Right renal cortex interstitium (tissue), 3 donors: ENCODE results near the gene TMEM44. TPM values are rescaled to one million over a fixed set of nuclear protein-coding genes. Genes with fewer than 3 reads are reported as not detected.
A peak's percentile ranks its signal among the peaks of the same experiment; 100 is the strongest.

Experiments
- DNase-seq, 3 donors: peaks; one replicate each; pipeline ENCODE4 v3.0.0-alpha.2; 2013; ENCODE audit warnings: low read depth in 3 of 3, low spot score in 2 of 3
- polyA plus RNA-seq, 3 donors: library from polyadenylated mRNA; unstranded; fragments of 120-200 nt; gene quantifications; one replicate each; pipeline ENCODE4 v1.2.1, GENCODE V29; 2013; ENCODE audit not compliant: insufficient read length in 3 of 3

Gene TMEM44, protein sequence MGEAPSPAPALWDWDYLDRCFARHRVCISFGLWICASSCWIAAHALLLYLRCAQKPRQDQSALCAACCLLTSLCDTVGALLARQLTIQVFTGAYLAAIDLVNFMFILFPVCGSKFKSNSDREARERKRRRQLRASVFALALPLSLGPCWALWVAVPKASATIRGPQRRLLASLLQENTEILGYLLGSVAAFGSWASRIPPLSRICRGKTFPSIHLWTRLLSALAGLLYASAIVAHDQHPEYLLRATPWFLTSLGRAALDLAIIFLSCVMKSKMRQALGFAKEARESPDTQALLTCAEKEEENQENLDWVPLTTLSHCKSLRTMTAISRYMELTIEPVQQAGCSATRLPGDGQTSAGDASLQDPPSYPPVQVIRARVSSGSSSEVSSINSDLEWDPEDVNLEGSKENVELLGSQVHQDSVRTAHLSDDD
- 10 to 100 TPM; 14.4 to 14.8 (median 14.7) TPM for polyA plus RNA-seq

DNA sequence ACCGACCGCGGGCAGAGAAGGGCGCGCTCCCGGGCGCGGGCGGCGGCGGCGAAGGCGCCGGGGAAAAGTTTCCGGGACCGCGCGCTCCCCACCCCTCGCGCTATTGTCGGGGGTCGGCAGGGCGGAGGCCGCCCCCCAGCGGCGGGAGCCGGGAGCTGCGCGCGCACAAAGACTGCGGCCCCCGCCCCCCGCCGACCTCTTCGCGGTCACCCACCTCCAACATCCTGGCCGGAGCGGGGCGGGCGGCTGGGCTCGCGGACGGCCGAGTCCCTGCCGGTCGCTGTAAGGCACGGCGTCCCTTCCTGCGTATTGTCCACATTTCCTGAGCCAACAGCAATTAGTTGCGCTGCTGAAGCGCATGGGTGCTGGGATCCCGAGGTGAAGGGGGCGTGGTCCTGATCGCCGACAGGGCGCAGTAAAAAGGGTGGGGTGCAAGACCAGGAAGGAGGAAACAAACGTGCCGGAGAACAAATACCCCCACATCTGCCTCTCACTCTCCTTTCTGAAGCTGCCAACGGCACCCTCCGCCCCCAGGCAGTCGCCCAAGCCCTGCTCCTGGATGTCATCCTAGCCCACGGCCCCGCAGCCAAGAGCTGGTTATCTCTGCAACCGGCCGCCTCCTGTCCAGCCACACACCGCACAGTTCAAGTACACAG is at the start of gene TMEM44:
TMEM44 (minus strand) TSS at position 71 of the 656 bp plus-strand sequence. CDS start 204 bp downstream, outside the sequence.
- DNase-seq: peak; percentile 29 to 52 (median 33)

DNA sequence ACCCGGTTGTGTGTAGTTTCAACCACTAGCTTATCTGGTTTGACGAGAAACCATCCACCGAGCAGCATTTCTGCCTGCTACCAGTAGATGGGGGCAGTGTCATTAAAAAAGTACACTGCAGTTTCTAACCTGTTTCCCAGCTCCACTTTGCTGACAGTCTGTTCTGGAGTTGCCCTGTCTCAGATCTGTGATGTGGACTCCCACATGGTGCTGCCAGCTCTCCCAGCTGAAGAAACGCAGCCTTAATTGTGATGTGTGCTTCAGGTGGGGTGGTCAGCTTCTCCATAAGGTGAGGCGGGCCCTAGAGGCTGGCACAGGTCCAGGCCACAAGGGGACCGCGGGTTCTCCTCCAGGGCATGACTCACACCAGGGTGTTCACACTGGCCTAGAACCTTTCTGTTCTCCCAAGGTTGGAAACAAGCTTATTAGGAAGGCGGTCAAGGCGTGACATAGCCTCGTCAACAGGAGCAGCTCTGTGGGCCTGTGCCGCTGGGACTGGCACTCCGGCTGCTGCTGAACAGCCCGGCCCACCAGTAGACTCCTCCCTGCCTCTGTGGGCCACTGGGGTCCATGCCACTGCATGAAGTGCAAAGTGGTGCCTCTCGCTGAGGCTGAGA is 49.6 kb upstream of the TMEM44 start:
- DNase-seq: peak in 1 of 3 donors; percentile 67

DNA sequence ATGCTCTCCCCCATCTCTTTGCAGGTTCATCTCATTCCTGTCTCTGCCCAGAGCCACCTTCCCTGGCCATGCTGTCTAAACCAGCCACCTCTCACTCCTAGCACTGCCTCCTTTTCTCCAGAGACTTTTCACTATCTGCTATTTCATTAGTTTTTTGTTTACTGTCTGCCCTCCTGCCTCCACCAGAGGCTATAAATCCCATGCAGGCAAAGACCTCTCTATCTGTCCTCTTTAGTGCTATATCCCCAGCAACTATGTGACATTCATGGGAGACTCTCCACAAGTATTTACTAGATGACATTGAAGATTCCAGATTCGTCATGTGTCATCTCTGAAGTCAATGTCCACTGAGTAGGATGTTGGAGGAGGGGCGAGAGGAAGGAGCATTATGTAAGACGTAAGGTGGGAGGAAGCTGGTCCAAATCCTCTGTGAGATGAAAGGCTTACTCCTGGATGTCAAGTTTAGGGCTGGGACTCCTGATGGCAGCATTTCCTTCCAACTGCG is 49.0 kb upstream of the TMEM44 start:
- DNase-seq: no peak

DNA sequence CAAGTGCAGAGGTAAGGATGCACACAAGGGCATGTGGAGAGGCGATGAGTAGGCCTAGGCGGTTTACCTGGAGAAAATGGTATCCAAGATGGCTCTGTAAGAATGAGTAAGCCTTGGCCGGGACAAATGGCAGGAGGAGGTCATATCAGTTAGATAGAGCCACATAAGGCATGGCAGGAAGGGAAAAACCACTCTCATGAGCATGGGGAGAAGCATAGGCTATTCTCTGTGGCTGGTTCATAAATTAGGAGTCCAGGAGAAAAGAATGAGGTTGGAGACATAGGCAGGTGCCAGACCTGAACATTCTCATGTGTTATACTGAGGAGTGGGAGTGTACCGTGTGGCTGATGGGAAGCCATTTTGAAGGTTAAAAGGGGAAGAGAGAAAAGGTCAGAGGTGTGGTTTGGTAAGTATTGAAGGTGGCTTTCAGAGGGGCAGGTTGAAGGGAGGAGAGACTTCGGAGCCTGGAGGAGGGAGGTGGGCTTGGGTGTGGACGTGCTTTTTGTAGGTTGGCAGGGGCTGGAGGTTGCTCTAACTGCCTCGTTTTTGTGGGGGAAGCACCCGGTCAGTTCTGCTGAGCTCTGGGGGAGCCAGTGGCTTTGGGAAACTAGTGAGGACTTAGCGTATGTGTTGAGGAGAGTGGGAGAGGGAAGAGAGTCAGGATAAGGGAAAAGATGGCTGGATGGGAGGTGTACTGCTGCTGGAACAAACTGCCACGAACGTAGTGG is 47.8 kb upstream of the TMEM44 start:
- DNase-seq: no peak

DNA sequence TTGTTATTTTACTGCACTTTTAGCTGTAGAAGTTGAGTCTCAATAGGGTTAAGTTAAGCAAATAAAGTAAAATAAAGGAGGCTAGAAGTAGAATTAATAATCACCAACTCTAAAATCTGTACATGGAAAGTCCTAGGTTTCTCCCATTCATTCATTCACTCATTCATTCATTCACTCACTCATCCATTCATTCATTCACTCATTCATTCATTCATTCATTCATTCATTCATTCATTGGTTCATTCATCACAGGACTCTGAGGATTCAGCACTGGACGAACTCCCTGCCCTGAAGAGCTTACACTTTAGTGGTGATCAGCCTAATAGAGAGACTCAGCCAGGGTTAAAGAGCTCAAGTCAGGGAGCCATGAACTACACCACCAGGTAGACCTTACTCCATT is 43.3 kb upstream of the TMEM44 start:
- no peak for DNase-seq

DNA sequence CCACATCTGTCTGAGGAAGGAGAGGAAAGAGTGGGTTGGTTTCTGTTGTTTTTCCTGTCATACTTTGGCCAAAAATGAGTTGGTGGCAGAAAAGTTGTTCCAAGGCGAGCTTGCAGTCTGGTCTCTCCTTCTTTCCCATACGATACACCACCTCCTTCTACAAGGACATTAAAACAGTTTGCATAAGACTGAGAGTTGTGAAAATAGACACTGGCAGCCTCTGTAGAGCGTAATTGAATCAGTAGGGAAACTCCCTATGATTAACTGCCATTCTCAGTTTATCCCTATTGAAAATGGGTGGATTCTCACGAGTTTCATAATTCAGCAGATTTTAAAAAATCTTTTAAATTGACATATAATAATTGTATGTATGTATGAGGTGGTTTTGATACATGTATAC is 42.5 kb upstream of the TMEM44 start:
- DNase-seq: no peak

DNA sequence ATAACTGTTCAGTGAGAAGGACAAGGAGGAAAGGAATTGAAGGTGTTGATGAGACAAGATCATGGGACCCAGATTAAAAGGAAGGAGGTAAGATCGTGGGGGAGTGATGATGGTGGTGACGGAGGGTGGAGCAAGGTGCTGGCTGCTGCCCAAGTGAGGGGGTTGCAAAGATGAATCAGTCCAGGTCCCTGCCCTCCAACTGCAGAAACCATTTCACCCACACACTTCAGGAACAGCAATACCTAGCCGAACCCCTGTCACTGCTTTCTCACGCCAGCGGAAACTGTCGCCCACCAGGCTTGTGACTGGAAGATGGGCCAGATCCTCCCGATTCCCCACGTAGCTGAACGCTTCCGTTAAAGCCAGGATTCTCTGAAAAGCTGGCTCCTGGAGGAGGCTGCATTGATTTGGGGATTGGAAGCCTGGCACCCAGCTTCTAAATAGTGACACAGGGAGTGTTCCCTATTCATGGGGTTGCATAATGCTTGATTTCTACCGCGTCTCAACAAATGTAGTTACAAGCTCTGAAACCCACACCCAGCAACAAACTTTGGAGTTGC is 41.9 kb upstream of the TMEM44 start:
- no peak for DNase-seq

DNA sequence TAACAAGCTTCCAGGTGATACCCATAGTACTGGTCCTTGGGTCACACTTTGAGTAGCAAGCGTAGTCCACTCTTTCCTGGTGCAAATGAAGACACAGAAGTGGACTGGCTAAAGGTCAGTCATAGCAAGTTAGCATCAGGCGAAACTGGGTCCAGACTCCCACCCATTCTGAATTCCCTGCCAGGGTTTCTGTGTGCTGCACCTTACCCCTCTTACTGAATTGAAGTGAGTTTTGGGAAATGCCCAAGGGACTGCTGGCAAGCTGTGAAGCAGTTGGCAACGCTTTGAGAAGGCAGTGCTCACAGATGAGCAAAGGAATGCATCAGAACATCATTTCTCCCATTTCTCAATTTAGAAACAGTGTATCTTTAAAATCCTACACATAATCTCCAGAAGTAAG is 40.5 kb upstream of the TMEM44 start:
- no peak for DNase-seq

DNA sequence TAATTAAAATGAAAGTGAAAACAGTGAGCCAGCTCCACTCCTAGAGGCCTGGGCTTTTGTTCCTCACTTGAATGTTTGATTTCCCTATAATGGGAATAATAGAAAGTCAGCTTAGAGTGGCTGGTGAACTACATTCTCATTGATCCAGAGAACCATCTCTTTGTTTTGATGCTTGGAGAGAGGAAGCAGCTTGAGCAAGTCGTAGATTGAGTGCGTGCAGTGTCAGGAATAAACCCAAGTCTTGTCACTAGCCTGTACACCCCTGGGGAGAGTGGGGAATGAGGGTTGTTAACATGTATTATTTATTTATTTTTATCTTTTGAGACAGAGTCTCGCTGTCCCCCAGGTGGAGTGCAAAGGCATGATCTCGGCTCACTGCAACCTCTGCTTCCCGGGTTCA is 39.7 kb upstream of the TMEM44 start:
- DNase-seq: no peak

DNA sequence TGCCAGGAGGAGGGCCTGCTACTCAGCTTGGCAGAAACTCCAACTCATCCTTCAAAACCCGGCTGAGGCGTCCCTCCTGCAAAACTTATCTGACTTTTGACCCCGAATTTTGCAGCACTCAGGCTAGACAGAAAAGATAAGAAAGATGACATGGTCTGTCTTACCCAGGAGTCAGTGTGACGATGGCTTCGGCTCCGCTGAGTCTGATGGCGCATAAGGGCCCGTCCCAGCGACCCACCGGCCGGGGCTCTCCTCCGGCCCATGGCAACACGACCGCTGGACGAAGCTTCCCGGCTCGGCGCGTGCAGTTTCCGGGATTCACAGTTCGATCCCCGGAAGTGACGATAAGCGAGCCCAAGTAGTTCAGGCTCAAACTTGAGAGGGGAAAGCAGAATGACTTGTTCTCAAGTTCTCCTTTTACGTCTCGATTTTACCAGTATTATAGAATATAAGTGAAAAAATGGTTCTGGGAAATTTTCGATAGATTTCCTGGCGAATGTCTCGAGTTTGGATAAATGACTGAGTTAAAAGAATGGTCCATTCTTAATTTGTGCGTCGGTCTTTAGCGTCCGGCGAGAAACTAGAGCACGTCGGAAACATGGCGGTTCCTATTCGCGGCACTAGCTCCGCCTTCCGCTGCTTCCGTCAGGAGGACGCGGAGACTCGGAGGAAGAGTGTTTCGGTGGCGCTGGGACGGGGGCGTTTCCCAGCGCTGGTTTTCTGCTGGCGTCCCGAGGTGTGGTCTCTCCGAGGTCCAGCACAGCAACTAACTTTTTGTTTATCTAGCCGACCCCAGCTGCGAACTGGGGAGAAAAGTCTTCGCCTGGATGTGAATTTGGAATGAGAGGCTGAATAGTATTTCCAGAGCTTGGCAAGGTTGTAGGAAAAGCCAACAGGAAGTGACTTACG is 38.9 kb upstream of the TMEM44 start, which contains the start of gene LSG1:
LSG1 (minus strand) TSS at position 292 of the 909 bp plus-strand sequence; CDS start at position 263, 29 bp downstream.
- DNase-seq: peak; percentile 96 to 99 (median 98)

DNA sequence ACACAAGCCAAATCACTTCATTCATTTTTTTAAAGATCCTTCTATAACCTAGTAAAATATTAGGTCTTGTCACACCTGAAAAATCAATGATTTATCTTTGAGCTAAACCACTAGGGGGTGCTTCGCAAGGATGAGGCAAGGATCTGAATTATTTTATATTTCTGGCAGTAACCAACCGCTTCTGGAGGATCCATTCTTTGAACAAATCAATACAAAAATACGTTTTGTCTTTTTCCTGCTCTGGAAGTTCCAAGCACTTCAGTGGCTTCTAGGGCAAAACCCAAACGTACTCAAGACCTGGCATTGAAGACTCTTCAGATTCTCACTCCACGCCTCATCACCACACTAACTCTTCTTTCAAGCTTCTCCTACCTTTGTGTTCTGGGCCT is 38.3 kb upstream of the TMEM44 start:
- DNase-seq: no peak

DNA sequence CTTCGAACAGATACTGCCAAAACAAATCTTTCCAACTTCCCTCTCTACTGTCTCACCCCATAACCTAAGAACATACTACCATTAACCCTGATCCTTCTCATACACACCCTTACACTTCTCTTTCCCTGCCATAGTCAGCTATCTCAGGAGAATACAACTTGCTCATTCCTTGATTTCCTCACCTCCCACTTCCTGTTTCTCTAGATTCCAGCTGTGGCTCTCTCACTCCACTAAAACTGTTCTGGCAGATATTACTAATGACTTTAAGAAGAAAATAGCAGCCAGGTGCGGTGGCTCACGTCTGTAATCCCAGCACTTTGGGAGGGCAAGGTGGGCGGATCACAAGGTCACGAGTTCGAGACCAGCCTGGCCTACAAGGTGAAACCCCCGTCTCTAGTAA is 34.1 kb upstream of the TMEM44 start:
- DNase-seq: no peak

DNA sequence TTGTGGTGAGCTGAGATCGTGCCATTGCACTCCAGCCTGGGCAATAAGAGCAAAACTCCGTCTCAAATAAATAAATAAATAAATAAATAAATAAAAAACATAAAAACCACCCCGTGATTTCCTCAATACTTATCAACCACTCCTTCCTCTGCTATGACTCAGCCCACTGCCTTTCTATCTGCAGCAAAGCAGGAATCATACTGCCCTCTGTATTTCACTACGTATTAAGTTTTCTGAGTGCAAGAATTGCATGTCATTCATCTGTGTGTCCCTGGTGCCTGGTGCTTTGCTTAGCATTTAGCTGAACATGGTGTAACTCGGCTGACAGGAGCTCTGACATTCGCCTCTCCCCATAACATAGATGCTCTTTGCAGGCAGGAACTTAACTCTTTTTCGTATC is 31.6 kb upstream of the TMEM44 start:
- no peak for DNase-seq

DNA sequence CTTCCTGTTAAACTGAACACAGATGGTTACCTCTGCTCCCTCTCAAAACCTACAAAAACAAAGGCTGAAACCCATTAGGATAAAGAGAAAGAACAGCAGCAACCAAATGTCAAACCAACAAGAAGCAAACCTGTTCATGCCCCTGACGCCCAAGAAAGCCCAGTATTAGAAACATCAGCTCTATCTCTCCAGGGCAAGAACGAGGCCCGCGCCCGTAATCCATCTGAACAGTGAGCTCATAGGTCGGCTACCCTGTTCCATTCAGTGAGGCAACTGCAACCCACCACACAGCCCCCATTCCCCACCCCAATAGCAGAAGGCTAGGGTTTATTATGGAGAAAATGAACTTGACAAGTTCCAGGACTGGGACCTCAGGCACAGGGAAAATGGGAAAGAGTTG is 28.7 kb upstream of the TMEM44 start:
- no peak for DNase-seq

DNA sequence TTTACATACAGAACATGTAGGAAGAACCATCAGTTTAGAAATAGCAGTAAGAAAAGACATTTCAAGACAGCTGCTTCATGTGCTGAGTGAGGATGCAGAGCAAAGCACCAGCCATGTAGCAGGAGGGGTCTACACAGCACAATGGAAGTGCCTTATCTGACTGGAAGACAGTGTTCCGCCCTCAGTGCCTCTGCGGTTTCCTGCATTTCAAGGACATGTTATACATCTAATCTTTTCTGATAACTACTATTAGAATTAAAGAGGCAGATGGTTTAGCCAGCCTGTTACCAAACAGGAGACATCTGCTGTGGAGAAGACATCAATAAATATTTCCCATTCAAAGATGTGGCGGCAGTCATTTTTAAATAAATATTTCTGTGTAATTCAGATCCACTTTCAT is 28.2 kb upstream of the TMEM44 start:
- no peak for DNase-seq

DNA sequence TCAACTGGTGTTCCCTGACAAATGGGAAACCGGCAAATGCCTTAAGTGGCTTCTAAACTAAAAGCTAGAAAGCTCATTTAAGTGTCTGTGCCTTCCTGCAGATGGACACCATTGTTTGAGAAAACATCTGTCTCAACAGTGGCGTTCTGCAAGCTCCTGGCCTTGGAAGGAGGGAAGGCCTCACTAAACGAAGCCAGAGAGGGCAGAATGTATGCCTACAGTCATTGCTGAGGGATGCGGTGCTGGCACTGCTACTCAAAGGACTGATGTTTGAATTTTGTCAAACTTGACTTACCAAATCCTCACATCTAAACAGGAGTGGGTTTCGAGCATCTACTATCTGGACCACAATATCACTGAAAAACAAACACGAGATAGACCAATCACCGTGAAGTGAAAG is 26.6 kb upstream of the TMEM44 start:
- no peak for DNase-seq

DNA sequence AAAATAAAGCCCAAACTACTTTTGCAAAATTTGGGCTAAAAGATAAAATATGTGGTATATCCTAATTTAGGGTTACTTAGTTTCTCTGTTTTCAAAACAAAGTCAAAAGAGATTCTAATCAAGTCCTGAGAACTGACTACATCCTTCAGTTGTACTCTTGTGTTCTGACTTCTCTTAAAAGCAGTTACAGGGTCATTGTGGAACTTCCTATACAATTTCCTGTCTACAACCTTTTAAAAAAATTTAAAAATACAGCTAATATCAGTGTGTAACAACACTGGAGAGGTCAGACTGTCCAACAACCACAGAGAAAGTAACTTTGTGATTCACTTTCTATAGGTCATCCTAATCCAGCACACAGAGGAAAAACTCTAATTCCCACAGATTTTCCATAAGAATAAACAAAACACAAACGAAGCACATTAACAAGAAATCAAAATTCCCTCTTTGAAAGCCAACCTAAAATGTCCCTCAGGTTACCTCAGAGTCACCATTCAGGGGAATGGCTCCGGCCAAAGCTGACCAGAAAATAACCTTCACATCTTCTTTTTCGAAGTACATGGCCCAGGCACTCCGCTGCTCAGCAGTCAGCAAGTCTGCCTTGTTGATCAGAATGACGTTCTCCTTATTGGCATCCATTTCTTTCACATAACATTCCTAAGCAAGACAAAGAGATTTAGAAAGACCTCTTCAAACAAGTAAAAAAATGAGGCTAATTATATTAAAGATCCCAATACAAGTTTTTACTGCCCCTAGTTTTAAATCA is 25.4 kb upstream of the TMEM44 start:
- no peak for DNase-seq

DNA sequence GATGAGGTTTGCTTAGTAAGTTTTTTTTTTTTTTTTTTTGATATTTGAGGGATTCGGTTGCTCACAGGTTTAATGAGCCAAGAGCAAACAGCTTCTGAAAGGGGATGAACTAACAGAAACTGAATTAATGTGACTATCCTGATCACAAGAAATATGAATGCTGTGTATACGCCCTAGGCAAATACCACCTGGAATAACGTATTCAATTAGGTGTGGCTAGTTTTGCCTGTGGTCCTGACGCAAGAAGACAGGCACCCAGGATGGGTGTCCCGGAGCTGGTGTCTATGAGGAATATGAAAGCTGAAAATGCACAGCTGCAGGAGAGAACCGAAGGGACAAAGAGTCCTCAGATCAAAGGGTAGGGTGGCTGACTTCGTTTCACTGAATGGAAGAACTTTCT is 24.2 kb upstream of the TMEM44 start:
- no peak for DNase-seq

DNA sequence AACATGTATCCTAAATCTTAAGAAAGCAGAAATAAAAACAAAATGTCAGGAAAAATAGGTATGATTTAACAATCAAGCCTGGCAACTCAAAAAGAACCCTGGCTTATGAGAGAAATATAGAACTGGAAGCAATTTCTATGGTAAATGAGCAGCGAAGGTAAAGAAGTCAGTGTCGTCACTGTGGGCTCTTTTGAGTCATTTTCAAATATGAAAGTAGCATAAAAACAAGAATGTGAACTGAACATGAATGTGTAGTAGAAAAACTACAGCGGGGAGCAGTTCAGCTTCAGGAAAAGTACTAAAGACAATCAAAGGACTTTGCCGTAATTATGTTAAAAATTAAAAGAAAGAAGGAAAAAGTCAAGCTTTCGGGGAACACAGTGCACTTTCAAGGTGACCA is 21.2 kb upstream of the TMEM44 start:
- DNase-seq: no peak
